ENCODE data around the gene FADS1.

- TF ChIP-seq YY1 (IDR thresholded peaks at IDR 0.05; ENCODE audit: insufficient read depth, insufficient read length), result no peak
- TF ChIP-seq ZNF274 (IDR thresholded peaks at IDR 0.05; ENCODE audit: low read depth, low read length), result no peak
These were observed 11.5 kb upstream of the FADS1 start for GRCh38 chr11:61828379-61828628.
